ENCODE measurements around the gene ADAMTS15. TPM values are rescaled to one million over a fixed set of nuclear protein-coding genes. Genes with fewer than 3 reads are reported as not detected.

The ADAMTS15 gene
- total RNA-seq, 1 experiment from 2014 or later, result not detected

DNA sequence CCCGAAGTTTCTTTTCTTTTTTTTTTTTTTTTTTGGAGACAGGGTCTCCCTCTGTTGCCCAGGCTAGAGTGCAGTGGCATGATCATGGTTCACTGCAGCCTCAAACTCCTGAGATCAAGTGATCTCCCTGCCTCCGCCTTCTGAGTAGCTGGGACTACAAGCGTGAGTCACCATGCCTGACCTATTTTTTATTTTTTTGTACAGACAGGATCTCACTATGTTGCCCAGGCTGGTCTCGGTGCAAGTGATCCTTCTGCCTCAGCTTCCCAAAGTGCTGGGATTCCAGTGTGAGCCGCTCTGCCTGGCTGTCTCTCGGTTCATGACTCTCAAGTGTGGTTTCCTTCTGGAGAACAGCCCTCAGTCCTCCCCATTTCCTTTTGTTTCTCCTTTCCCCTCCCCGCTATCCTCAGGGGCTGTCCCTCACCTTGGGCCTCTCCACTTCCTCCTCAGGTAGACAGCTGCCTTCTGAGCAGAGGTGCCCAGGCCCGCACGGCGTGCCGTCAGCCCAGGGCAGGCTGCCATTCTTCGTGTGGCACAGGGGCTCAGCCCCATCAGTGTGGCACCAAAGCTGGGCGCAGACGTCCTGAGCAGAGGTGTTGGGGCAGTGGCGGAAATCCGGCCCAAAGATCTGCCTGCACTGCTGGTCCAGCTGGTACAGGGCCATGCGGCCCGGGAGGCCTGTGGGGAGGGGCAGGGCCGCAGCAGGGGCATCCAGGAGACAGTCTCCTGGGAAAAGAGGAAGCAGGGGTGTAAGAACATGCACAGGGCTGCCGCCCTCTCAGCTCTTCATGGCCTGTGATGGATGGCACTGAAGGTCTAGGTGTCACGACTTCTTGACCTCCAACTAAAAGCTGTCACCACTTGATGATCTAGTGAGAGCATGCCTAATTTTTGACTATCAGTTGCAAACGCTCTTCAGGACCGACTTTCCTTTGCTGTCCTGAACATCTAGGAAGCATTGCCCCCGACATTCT, 34.1 kb upstream of the ADAMTS15 start:
- no peak for DNase-seq (ENCODE audit: low read depth, low spot score)
- in situ Hi-C loops (cut with HindIII; ENCODE audit: low pct_unique_long_range_greater_than_20kb, low sequenced_read_pairs), result no loop called here

DNA sequence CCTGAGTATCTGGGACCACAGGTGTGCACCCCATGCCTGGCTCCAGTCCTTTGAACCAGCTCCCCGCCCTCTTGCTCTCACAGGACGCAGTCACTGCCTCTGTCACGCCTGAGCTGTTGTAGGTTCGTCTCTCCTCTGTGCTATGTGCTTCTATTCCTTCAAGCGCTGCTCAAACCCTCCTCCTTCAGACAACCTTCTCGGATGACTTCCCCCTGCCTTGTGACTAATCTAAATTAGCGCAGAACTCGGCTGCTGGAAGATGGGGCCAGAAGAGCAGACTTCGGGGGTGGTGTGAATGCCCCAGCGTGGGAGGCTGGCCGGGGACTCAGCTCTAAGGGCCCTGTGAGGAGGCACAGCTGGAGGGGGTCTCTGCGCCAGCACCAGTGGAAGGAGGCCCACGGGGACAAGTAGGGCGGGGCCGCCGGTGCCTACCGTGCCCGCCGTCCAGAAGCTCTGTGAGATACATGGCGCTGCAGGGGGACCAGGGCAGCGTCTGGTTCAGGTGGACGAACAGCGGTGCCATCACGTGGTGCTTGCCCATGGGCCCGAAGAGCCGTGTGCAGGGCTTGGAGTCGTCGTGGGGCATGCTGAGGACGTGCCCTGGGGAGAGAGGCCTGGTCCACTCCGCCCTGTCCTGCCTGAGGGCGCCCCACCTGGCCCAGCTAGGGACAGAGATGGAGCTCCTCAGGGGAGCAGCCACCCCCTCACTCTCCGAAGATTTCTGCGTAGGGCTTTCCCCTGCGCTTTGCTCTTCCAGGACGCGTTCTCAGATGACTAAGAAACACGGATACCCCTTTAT, 32.5 kb upstream of the ADAMTS15 start:
- no peak for DNase-seq (ENCODE audit: low read depth, low spot score)
- in situ Hi-C loops (cut with HindIII; ENCODE audit: low pct_unique_long_range_greater_than_20kb, low sequenced_read_pairs), result no loop called here

DNA sequence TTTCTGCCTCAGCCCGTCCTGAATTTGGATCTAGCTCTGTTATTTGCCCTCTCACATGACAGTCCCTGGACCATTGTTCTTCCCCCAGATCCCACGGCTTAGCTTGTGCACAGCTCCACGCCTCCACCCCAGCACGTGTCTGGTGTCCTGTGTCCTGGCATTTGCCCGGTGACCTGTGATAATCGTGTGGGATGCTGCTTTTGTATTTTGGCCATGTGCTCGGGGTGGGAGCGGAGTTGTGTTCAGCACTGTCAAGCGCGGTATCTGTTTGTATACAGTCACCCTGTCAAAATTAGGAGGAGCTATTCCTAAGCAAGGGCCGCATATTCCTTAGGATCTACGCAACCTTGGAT, 31.9 kb upstream of the ADAMTS15 start:
- no peak for DNase-seq (ENCODE audit: low read depth, low spot score)
- in situ Hi-C loops (cut with HindIII; ENCODE audit: low pct_unique_long_range_greater_than_20kb, low sequenced_read_pairs), result no loop called here

DNA sequence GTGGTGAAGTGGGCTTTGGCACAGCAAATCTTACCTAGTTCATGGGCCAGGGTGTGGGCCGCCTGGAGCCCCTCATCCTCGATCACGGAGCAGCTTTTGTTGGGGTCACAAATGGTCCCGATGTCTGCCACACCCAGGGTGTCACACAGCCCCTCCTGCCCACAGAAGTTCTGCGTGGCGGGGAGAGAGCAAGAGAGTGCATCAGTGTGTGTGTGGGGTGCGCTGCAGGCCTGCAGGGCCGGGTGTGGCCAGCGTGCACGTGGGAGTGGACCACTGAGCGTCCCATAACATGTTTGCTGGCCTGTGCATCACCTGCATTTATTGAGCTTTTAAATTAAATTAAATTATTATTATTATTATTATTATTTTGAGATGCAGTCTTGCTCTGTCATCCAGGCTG, 31.5 kb upstream of the ADAMTS15 start:
- no peak for DNase-seq (ENCODE audit: low read depth, low spot score)
- in situ Hi-C loops (cut with HindIII; ENCODE audit: low pct_unique_long_range_greater_than_20kb, low sequenced_read_pairs), result no loop called here

DNA sequence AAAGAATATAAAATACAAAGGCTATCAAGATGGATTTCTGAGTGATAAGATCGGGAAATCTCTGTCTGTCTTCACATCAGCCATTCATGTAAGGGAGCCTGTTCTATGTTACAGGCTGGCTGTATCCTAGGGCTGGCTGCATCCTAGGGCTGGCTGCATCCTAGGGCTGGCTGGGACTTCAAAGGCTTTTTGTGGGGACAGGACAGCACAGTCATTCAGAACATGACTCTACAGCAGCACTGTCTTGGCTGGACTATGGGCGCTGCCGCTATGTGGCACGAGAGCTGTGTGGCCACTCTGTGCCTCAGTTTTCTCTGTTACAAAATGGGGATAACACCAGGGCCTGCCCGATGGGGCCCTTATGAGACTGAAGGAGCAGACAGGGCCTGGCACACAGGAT, 30.2 kb upstream of the ADAMTS15 start:
- no peak for DNase-seq (ENCODE audit: low read depth, low spot score)
- in situ Hi-C loops (cut with HindIII; ENCODE audit: low pct_unique_long_range_greater_than_20kb, low sequenced_read_pairs), result no loop called here

DNA sequence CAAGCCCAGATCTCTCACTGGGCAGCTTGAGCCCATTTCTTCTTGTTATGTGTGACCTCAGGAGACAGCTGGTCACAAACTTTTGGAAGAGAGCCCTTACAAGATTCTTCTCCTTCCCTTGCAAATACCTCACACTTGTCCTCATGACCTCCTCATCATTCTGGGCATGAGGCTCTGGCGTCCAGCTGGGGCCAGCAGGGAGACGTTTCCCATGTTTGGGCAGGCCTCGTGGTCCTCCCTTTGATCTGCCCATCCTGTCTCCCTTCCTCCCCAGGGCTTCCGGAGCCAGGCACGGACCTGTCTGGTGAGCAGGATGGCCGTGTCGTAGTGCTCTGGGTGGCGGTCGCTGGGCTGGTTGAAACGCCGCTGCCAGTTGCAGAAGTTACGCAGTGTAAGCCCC, 29.7 kb upstream of the ADAMTS15 start:
- in situ Hi-C loops (cut with HindIII; ENCODE audit: low pct_unique_long_range_greater_than_20kb, low sequenced_read_pairs), result no loop called here
- no peak for DNase-seq (ENCODE audit: low read depth, low spot score)

DNA sequence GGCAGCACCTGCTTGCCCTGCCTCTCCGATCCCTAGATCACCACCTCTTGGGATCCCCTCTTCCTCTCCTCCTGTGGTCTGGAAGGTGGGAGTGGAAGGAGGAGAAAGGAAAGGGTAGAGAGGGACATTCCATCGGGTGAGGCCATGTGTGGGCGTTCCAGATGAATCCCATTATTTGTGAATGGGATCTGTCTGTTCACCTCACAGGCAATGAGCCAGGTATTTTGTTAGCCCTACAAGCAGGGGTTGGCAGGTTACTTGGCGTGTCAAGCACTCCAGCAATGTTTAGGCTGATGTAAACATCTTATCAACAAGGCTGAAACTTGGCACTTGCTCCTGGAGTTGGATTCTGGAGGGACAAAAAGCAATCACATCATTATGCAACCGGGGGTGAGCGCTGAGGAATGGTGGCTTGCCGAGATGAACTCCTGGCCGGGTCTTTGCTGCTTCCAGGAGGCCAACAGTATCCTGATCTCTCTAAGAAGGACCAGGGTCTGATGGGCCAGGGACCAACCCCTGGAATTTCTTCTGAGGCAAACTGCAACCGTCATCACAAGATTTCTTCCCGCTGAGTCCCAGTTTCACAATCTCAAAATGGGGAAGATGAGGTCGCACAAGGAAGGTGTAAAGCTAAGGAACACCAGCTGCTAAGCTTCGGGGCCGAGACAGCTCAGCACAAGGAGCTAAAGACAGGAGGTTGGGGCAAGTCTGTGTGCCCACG, 27.8 kb upstream of the ADAMTS15 start:
- no peak for DNase-seq (ENCODE audit: low read depth, low spot score)
- in situ Hi-C loops (cut with HindIII; ENCODE audit: low pct_unique_long_range_greater_than_20kb, low sequenced_read_pairs), result no loop called here

DNA sequence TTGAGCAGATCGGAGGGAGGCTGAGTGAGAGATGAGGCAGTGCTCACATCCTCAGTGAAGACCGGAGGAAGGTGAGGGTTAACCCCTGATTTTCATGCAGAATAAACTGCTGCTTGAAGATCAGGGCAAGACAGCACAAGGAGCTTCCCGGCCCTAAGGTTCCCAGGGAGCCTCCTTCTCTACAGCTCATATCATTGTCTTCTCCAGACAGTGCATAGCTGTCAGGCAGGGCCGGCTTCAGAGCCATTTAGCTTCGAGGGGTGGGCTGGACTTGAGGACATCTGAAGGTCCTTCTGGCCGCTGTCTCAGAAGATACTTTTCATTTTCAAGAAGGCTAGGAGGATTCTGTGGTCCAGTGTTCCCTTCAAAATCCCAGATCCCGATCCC, 27.3 kb upstream of the ADAMTS15 start:
- in situ Hi-C loops (cut with HindIII; ENCODE audit: low pct_unique_long_range_greater_than_20kb, low sequenced_read_pairs), result no loop called here
- no peak for DNase-seq (ENCODE audit: low read depth, low spot score)

DNA sequence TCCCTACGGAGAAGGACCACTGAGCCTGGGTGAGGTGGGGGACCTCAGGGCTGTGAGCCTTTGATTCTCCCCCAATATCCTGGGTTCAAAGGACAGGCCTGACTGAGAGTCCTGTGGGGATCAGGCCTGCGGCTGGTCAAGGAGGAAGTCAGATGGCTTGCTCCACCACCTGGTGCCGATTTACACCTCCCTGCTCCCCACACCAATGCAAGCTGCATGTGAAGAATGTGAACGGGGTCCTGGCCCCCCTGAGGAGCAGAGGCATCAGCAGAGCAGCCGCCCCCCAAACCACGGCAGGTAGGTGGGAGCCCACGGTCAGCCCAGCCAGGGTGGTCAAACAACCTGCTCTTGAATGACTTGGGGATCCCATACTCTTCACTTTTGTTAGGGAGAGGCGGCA, 26.7 kb upstream of the ADAMTS15 start:
- DNase-seq (ENCODE audit: low read depth, low spot score), result no peak
- in situ Hi-C loops (cut with HindIII; ENCODE audit: low pct_unique_long_range_greater_than_20kb, low sequenced_read_pairs), result no loop called here

DNA sequence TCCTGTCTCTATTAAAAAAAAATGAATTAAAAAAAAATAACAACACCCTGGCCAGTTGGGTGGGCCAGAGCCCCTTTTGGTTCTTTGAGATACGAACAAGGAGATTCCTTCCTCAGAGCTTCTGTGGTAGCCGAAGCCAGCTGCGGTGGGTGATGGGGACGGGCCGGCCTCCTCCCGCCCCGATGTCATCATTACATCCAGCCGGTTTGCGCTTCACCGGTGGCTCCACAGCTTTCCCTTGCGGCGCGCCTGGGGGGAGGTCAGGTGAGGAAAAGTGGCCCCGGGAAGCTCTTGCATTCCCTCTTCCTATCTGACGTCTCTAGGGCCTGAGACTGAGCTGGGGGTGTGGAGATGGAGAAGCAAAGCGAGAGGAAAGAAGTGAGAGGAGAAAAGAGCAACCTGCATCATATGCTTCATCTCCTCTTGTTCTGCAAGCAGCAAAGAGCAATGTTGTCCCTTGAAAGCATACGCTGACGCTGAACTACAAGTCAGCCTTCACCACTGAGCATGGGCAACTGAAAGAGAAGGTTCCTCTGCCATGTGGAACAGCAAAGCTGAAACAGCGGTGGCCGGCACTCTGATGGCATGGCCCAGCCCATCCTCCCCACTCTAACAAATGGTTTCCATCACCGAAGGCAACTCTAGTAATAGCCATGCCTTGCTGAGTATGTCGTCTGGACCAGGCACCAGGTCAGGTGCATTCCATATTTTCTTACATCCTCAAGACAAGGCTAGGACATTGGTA, 26.0 kb upstream of the ADAMTS15 start:
- in situ Hi-C loops (cut with HindIII; ENCODE audit: low pct_unique_long_range_greater_than_20kb, low sequenced_read_pairs), result no loop called here
- no peak for DNase-seq (ENCODE audit: low read depth, low spot score)

DNA sequence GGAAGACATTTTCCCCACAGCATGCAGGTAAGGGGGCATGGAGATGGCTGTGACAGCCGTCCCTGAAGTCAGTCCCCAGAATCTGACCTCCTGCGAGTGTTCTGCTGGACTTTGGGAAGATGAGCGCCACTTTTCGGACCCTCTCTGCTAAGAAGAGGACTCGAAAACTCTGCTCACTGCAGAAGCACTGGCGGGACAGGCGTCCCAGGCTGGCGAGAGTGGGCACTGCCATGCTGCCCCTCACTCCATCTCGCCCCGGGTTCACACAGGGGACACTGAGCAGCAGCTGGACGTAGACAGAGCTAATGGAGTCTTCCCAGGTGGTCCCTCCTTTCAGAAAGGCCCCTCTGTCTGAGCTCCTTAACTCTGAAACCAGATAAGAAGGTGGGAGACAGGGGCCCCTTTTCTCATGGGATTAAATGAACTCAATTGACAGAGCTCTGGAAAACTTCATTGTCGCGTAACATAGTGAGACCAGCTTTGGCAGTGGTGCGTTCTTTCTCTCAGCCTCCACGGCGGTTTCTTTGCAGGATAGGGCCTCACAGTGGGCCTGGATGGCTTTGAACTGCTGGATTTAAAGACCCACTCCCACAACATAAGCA, 24.8 kb upstream of the ADAMTS15 start:
- in situ Hi-C loops (cut with HindIII; ENCODE audit: low pct_unique_long_range_greater_than_20kb, low sequenced_read_pairs), result no loop called here
- DNase-seq (ENCODE audit: low read depth, low spot score), result no peak

DNA sequence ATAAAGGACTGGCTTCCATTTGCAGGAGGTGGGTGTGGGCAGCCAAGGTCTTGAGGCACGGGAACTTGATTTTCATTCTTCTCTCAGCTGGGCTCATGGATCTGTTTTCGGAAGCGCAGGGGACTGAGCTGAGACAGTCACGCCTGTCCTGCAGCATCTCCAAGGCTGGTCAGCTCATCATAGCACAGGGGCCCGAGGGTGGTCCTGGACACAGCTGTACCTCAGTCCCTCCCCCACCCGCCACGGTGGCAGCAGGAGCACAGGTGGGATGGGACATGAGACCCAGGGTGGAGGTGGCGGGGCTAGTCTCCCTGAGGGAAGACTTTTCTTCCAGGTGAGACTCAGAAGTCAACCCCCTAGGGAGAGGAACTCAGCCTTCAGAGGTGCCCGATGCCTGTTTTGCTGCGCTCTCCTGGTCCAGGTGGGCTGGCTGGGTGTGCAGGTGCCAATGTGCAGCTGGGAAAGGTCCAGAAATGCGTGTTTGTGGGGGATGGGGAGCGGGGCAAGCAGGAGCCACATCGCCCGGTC, 23.8 kb upstream of the ADAMTS15 start:
- in situ Hi-C loops (cut with HindIII; ENCODE audit: low pct_unique_long_range_greater_than_20kb, low sequenced_read_pairs), result loop anchor here (25.0 kb wide), 1 partner anchor 463 kb away; no protein-coding TSS in a partner anchor
- DNase-seq (ENCODE audit: low read depth, low spot score), result no peak

DNA sequence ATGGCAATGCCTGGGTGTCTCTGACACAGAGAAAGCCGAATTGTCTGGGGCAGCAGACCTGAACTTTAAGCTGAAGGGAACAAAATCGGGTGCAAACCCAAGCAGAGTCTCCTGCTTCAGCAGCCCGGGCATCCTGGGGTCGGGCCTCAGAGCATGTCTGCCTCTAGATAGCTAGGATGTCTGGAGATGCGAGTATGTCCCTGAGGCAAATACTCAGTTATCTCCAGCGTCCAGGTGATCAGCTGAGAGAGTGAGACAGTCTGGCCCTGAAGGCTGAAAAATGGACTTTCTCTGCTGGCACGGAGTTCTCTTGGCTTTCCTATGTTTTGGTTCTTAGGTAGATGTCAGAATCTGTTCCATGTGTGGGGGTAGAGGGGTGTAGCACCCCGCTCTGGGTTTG, 23.3 kb upstream of the ADAMTS15 start:
- in situ Hi-C loops (cut with HindIII; ENCODE audit: low pct_unique_long_range_greater_than_20kb, low sequenced_read_pairs), result loop anchor here (25.0 kb wide), 1 partner anchor 462 kb away; no protein-coding TSS in a partner anchor
- no peak for DNase-seq (ENCODE audit: low read depth, low spot score)

DNA sequence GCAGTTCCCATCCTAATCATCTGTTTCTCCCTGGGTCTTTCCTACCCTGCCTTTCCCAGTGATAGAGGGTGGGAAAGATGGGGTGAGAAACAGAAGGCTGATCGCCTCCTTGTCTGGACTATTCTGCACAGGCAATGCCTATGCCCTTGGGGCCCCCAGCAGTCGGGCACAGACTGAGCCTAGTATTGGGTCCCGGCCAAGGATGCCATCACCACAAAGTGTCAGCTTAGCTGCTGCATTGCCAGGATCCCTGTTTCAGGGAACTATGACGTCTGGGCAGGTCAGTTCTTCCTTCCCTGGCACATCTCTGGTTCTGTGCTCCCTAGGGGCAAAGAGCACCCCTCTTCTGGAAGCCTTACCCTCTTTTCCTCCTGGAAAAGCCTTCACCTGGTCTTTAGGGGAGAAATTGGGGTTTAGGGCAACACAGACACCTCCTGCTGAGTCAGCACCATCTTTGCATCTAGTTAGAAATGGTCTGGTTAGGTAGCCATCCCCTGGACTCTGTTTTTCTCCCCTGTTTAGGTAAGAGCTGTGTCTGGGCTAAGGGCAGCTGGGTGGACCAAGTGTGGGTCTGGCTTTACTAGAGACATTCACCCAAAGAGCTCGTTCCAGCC, 22.1 kb upstream of the ADAMTS15 start:
- no peak for DNase-seq (ENCODE audit: low read depth, low spot score)
- in situ Hi-C loops (cut with HindIII; ENCODE audit: low pct_unique_long_range_greater_than_20kb, low sequenced_read_pairs), result loop anchor here (25.0 kb wide), 1 partner anchor 461 kb away; no protein-coding TSS in a partner anchor

DNA sequence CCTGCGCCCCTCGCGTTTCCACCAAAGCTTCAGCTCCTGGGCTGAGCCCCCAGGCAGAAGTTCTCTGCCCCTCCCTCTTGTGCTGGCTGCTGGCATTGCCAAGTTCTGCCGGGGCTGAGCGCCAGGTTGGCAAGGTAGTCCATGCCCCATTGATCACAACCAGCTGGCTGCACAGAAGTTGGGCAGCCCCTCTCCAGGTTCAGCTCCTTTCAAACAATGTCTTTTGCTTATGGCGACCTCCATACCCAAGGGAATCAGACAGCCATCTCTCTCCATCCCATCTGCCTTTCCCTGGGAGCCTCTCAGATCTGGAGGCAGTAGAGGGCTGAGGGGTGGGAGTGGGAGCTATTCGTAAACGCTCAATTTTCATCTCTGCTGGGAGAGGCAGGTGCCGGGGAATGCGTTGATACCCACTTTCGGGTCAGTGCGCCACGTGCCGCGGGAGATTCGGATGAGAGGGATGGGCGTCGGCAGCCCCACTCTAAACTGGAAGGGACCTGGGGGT, 21.6 kb upstream of the ADAMTS15 start:
- no peak for DNase-seq (ENCODE audit: low read depth, low spot score)
- in situ Hi-C loops (cut with HindIII; ENCODE audit: low pct_unique_long_range_greater_than_20kb, low sequenced_read_pairs), result loop anchor here (25.0 kb wide), 1 partner anchor 460 kb away; no protein-coding TSS in a partner anchor

Data from SK-MEL-5 (cell line).